WI38 (cell line): ENCODE data around the gene SOWAHA.
A peak's percentile ranks its signal among the peaks of the same experiment; 100 is the strongest.
"Not testable (repeated sequence)": the region's sequence is repeated elsewhere in the genome, so short reads cannot be mapped to it uniquely, and the experiment has no call there.

ENCODE experiments used
- H3K4me3 ChIP-seq: 2 replicates; pipeline ENCODE4 v1.5.1; 2011; ENCODE audit warnings: low read depth, mild to moderate bottlenecking, control low read depth, low read length
- TF ChIP-seq, protein P1 (sequence below): IDR thresholded peaks from 2 replicates; pipeline ENCODE4 v1.5.1; 2012; ENCODE audit warnings: low read depth, mild to moderate bottlenecking, control low read depth, low read length

The SOWAHA gene

GRCh38 chr5:132800545-132800944, 12.6 kb upstream of the SOWAHA start:
- H3K4me3 ChIP-seq = no peak overlapping the region
- TF ChIP-seq, protein P1, sequence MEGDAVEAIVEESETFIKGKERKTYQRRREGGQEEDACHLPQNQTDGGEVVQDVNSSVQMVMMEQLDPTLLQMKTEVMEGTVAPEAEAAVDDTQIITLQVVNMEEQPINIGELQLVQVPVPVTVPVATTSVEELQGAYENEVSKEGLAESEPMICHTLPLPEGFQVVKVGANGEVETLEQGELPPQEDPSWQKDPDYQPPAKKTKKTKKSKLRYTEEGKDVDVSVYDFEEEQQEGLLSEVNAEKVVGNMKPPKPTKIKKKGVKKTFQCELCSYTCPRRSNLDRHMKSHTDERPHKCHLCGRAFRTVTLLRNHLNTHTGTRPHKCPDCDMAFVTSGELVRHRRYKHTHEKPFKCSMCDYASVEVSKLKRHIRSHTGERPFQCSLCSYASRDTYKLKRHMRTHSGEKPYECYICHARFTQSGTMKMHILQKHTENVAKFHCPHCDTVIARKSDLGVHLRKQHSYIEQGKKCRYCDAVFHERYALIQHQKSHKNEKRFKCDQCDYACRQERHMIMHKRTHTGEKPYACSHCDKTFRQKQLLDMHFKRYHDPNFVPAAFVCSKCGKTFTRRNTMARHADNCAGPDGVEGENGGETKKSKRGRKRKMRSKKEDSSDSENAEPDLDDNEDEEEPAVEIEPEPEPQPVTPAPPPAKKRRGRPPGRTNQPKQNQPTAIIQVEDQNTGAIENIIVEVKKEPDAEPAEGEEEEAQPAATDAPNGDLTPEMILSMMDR = no peak

DNA sequence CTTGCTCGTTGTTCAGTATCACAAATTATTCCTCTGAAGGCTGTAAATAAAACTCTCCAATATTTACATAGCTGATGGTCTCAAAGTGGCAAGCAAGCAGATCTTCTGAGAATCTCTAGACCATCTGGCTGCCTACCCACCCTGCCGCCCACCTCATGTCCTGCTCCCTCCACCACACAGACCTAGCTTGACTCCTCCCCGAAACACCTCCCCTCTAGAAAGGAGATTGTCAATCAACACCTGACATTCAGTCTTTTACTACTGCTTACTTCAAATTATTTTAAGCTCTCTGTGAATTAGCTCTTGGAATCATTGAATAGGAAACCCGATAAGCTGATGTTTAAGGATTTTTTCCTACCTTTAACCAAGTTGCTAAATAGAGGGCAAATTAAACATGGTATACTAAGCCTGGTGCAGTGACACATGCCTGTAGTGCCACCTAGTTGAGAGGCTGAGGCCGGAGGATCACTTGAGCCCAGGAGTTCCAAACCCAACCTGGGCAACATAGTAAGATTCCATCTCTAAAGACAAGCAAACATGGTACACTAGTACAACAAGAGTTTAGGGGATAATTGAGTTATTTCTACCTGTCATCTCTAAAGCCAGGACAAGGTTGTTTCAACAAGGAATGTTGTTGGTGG, 10.9 kb upstream of the SOWAHA start:
- no peak overlapping the region for H3K4me3 ChIP-seq
- TF ChIP-seq, protein P1 = no peak

DNA sequence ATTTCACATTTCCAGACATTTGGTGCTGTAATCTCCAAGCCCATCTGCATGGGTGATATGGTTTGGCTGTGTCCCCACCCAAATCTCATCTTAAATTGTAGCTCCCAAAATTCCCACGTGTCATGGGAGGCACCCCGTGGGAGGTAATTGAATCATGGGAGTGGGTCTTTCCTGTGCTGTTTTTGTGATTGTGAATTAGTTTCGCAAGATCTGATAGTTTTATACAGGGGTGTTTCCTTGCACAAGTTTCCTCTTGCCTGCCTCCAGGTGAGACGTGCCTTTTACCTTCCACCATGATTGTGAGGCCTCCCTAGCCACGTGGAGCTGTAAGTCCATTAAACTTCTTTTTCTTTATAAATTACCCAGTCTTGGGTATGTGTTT, 10.4 kb upstream of the SOWAHA start:
- H3K4me3 ChIP-seq = not testable (repeated sequence)

GRCh38 chr5:132804219-132804618, 8.9 kb upstream of the SOWAHA start:
- not testable (repeated sequence) for H3K4me3 ChIP-seq

GRCh38 chr5:132805872-132806271, 7.2 kb upstream of the SOWAHA start:
- not testable (repeated sequence) for H3K4me3 ChIP-seq

GRCh38 chr5:132806804-132807162, 6.3 kb upstream of the SOWAHA start:
- not testable (repeated sequence) for H3K4me3 ChIP-seq

GRCh38 chr5:132807163-132807838, 5.8 kb upstream of the SOWAHA start:
- TF ChIP-seq, protein P1 = 0 out of 2 replicates have a peak, but pooled peaks have one; percentile 9
- H3K4me3 ChIP-seq = no peak overlapping the region

- no peak overlapping the region for H3K4me3 ChIP-seq
- TF ChIP-seq, protein P1 = no peak
Measured at GRCh38 chr5:132808448-132808847, 4.7 kb upstream of the SOWAHA start.

DNA sequence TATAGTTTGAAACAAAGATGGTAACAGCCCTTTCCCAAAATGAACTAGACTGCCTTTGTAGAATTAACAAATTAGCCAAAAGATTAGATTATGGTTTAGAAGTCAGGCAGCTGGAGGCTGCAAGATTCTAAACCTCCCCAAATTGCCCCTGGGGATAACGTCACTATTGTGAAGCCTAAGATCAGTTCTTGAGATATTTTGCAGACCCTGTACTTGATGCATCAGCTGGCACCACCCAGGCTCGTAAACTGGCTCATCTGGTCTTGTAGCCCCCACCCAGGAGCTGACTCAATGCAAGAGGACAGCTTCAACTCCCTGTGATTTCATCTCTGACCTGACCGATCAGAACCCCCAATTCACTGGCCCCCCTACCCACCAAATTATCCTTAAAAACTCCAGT, 4.2 kb upstream of the SOWAHA start:
- TF ChIP-seq, protein P1 = no peak
- no peak overlapping the region for H3K4me3 ChIP-seq
